SK-N-SH treated with all-trans-retinoic acid at 6 μM for 48 hours (cell line): ENCODE measurements around the gene PTPRD.

Experiments
- ATAC-seq: fragments of 200-7000 bp; cut with Tn5 transposase; 3 replicates; pipeline ENCODE4 v1.9.1; 2020; ENCODE audit warnings: mild to moderate bottlenecking, moderate library complexity
- ARNTL ChIP-seq: fragments of 450-650 bp; formaldehyde crosslinking; IDR thresholded peaks from 2 replicates; pipeline ENCODE4 v1.5.0; 2020; ENCODE audit warnings: low read depth, mild to moderate bottlenecking, moderate library complexity, borderline replicate concordance
- BACH2 ChIP-seq: fragments of 250-450 bp; sonication (Bioruptor Pico); IDR thresholded peaks from 2 replicates; pipeline ENCODE4 v1.9.0; 2021; ENCODE audit warnings: mild to moderate bottlenecking, borderline replicate concordance
- CSDC2 ChIP-seq: fragments of 250-450 bp; sonication (Bioruptor Pico); IDR thresholded peaks from 2 replicates; pipeline ENCODE4 v1.5.0; 2020; ENCODE audit warnings: mild to moderate bottlenecking, moderate library complexity
- ESRRG ChIP-seq: fragments of 250-450 bp; sonication (Bioruptor Pico); IDR thresholded peaks from 2 replicates; pipeline ENCODE4 v1.6.1; 2021; ENCODE audit warnings: mild to moderate bottlenecking
- ISL1 ChIP-seq: fragments of 250-450 bp; sonication (Bioruptor Pico); IDR thresholded peaks from 2 replicates; pipeline ENCODE4 v2.1.2; 2022; ENCODE audit warnings: mild to moderate bottlenecking, moderate library complexity
- OSR1 ChIP-seq: fragments of 250-450 bp; sonication (Bioruptor Pico); IDR thresholded peaks from 2 replicates; pipeline ENCODE4 v1.8.0; 2022; ENCODE audit warnings: moderate library complexity, mild to moderate bottlenecking, inconsistent platforms
- PPARA ChIP-seq: fragments of 250-450 bp; sonication (Bioruptor Pico); IDR thresholded peaks from 2 replicates; pipeline ENCODE4 v1.5.0; 2020; ENCODE audit warnings: mild to moderate bottlenecking, borderline replicate concordance
- RARB ChIP-seq: fragments of 250-450 bp; sonication (Bioruptor Pico); IDR thresholded peaks from 2 replicates; pipeline ENCODE4 v1.8.0; 2021; ENCODE audit warnings: mild to moderate bottlenecking, moderate library complexity
- SNAI2 ChIP-seq: fragments of 250-450 bp; sonication (Bioruptor Pico); IDR thresholded peaks from 2 replicates; pipeline ENCODE4 v1.5.0; 2020; ENCODE audit warnings: mild to moderate bottlenecking, moderate library complexity
- TOX ChIP-seq: fragments of 250-450 bp; sonication (Bioruptor Pico); IDR thresholded peaks from 2 replicates; pipeline ENCODE4 v1.8.0; 2021; ENCODE audit warnings: mild to moderate bottlenecking, moderate library complexity, borderline replicate concordance
- ZC3H10 ChIP-seq: fragments of 250-450 bp; sonication (Bioruptor Pico); IDR thresholded peaks from 2 replicates; pipeline ENCODE4 v1.5.1; 2021; ENCODE audit warnings: mild to moderate bottlenecking, moderate library complexity
- ZFP3 ChIP-seq: fragments of 250-450 bp; sonication (Bioruptor Pico); IDR thresholded peaks from 2 replicates; pipeline ENCODE4 v1.5.0; 2020; ENCODE audit warnings: mild to moderate bottlenecking, moderate library complexity
- ZFP30 ChIP-seq: fragments of 450-650 bp; formaldehyde crosslinking; IDR thresholded peaks from 2 replicates; pipeline ENCODE4 v1.5.0; 2022; ENCODE audit warnings: mild to moderate bottlenecking, moderate library complexity
- ZNF565 ChIP-seq: fragments of 450-650 bp; formaldehyde crosslinking; conservative IDR thresholded peaks from 2 replicates; pipeline ENCODE4 v1.5.0; 2020; ENCODE audit warnings: low read depth, mild to moderate bottlenecking, moderate library complexity
- ZNF8 ChIP-seq: fragments of 450-650 bp; formaldehyde crosslinking; IDR thresholded peaks from 2 replicates; pipeline ENCODE4 v1.5.0; 2020; ENCODE audit warnings: mild to moderate bottlenecking, moderate library complexity
- TF ChIP-seq, protein P1 (sequence below): fragments of 250-450 bp; sonication (Bioruptor Pico); IDR thresholded peaks from 2 replicates; pipeline ENCODE4 v1.8.0; 2021; ENCODE audit warnings: low read depth, mild to moderate bottlenecking, moderate library complexity, borderline replicate concordance
- TF ChIP-seq, protein P2 (sequence below): fragments of 250-450 bp; sonication (Bioruptor Pico); IDR thresholded peaks from 2 replicates; pipeline ENCODE4 v1.8.0; 2020; ENCODE audit warnings: mild to moderate bottlenecking, moderate library complexity, borderline replicate concordance
- TF ChIP-seq, protein P3 (sequence below): fragments of 250-450 bp; sonication (Bioruptor Pico); IDR thresholded peaks from 2 replicates; pipeline ENCODE4 v1.5.1; 2020; ENCODE audit warnings: low read depth, mild to moderate bottlenecking, moderate library complexity
- TF ChIP-seq, protein P4 (sequence below): fragments of 250-450 bp; sonication (Bioruptor Pico); IDR thresholded peaks from 2 replicates; pipeline ENCODE4 v1.5.0; 2020; ENCODE audit warnings: mild to moderate bottlenecking, moderate library complexity

PTPRD gene

DNA sequence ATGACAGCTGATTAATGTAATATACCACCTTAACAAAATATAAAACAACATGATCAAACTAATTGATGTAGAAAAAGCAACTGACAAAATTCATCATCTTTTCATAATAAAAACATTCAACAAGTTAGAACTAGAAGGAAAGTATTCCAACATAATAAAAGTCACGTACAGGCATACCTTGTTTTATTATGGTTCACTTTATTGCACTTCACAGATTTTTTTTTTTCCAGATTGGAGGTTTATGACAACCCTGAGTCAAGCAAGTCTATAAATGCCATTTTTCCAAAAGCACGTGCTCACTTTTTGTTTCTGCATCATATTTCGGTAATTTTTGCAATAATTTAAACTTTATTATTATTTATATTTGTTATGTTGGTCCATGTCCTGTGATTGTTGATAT is 1120.3 kb downstream of the PTPRD start (continued):
- TF ChIP-seq, protein P1, sequence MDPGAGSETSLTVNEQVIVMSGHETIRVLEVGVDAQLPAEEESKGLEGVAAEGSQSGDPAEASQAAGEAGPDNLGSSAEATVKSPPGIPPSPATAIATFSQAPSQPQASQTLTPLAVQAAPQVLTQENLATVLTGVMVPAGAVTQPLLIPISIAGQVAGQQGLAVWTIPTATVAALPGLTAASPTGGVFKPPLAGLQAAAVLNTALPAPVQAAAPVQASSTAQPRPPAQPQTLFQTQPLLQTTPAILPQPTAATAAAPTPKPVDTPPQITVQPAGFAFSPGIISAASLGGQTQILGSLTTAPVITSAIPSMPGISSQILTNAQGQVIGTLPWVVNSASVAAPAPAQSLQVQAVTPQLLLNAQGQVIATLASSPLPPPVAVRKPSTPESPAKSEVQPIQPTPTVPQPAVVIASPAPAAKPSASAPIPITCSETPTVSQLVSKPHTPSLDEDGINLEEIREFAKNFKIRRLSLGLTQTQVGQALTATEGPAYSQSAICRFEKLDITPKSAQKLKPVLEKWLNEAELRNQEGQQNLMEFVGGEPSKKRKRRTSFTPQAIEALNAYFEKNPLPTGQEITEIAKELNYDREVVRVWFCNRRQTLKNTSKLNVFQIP (CRISPR knock-in tag), result no peak
- TF ChIP-seq ARNTL (CRISPR knock-in tag), result no peak

DNA sequence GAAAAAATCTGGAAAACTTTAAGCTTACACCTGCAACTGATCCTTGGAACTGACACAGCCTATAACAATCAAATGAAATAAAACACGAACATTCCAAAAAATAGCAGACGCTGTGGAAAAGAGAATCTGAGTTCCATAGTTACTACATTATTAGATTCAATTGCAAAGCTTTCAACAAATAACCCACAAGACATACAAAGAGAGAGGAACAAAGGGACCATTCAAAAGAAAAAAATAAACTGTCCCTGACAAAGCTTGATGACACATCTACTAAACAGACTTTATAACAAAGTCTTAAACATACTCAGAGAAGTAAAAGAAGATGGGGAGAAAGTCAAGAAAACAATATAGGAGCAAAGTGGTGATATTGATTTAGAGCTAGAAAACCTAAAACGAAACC is 1123.6 kb downstream of the PTPRD start:
- TF ChIP-seq, protein P2, sequence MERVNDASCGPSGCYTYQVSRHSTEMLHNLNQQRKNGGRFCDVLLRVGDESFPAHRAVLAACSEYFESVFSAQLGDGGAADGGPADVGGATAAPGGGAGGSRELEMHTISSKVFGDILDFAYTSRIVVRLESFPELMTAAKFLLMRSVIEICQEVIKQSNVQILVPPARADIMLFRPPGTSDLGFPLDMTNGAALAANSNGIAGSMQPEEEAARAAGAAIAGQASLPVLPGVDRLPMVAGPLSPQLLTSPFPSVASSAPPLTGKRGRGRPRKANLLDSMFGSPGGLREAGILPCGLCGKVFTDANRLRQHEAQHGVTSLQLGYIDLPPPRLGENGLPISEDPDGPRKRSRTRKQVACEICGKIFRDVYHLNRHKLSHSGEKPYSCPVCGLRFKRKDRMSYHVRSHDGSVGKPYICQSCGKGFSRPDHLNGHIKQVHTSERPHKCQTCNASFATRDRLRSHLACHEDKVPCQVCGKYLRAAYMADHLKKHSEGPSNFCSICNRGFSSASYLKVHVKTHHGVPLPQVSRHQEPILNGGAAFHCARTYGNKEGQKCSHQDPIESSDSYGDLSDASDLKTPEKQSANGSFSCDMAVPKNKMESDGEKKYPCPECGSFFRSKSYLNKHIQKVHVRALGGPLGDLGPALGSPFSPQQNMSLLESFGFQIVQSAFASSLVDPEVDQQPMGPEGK (CRISPR knock-in tag), result no peak
- TF ChIP-seq RARB (CRISPR knock-in tag) (no peak), ISL1 (CRISPR knock-in tag) (no peak), ZNF8 (CRISPR knock-in tag) (no peak)
- ATAC-seq, result no peak

DNA sequence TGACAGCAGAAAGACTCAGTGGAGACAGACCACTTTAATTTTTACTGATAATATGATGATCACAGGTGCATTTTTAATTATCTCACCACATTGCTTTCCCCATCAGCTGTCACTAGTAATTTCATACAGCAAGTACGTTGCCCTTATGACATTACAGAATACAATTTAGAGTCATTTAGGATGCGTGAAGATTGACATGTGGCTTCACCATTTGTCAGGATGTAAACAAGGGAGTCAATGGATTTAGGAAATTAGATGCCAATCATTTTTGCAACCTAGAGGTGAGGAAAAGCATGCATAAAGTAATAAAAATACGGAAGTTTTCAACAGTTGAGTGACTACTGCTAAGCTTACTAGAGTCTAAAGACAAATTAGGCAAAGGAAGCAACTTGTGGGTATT is 1129.6 kb downstream of the PTPRD start:
- TF ChIP-seq ZFP3 (CRISPR knock-in tag) (no peak), BACH2 (CRISPR knock-in tag) (no peak), SNAI2 (CRISPR knock-in tag) (no peak), ISL1 (CRISPR knock-in tag) (no peak), TOX (CRISPR knock-in tag) (no peak), RARB (CRISPR knock-in tag) (no peak), ARNTL (CRISPR knock-in tag) (no peak), ZC3H10 (CRISPR knock-in tag) (no peak), CSDC2 (no peak), OSR1 (CRISPR knock-in tag) (no peak), ZNF8 (CRISPR knock-in tag) (no peak), PPARA (CRISPR knock-in tag) (no peak), ZNF565 (CRISPR knock-in tag) (no peak), ESRRG (no peak), ZFP30 (CRISPR knock-in tag) (no peak)
- TF ChIP-seq, protein P3, sequence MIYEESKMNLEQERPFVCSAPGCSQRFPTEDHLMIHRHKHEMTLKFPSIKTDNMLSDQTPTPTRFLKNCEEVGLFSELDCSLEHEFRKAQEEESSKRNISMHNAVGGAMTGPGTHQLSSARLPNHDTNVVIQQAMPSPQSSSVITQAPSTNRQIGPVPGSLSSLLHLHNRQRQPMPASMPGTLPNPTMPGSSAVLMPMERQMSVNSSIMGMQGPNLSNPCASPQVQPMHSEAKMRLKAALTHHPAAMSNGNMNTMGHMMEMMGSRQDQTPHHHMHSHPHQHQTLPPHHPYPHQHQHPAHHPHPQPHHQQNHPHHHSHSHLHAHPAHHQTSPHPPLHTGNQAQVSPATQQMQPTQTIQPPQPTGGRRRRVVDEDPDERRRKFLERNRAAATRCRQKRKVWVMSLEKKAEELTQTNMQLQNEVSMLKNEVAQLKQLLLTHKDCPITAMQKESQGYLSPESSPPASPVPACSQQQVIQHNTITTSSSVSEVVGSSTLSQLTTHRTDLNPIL, result no peak
- TF ChIP-seq, protein P2 (CRISPR knock-in tag), result no peak
- TF ChIP-seq, protein P4, sequence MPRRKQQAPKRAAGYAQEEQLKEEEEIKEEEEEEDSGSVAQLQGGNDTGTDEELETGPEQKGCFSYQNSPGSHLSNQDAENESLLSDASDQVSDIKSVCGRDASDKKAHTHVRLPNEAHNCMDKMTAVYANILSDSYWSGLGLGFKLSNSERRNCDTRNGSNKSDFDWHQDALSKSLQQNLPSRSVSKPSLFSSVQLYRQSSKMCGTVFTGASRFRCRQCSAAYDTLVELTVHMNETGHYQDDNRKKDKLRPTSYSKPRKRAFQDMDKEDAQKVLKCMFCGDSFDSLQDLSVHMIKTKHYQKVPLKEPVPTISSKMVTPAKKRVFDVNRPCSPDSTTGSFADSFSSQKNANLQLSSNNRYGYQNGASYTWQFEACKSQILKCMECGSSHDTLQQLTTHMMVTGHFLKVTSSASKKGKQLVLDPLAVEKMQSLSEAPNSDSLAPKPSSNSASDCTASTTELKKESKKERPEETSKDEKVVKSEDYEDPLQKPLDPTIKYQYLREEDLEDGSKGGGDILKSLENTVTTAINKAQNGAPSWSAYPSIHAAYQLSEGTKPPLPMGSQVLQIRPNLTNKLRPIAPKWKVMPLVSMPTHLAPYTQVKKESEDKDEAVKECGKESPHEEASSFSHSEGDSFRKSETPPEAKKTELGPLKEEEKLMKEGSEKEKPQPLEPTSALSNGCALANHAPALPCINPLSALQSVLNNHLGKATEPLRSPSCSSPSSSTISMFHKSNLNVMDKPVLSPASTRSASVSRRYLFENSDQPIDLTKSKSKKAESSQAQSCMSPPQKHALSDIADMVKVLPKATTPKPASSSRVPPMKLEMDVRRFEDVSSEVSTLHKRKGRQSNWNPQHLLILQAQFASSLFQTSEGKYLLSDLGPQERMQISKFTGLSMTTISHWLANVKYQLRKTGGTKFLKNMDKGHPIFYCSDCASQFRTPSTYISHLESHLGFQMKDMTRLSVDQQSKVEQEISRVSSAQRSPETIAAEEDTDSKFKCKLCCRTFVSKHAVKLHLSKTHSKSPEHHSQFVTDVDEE (CRISPR knock-in tag), result no peak
- TF ChIP-seq, protein P1 (CRISPR knock-in tag), result no peak
- no peak for ATAC-seq
